Fibroblast of skin of scalp (primary cell): ENCODE measurements around the gene TPSD1.

Experiments
- DNase-seq: peaks from one replicate; pipeline ENCODE4 v3.0.0-alpha.2; 2013

TPSD1 gene

GRCh38 chr16:1299868-1300203 lies 44.0 kb downstream of the TPSD1 start:
- DNase-seq: no peak

- DNase-seq: peak; percentile 36
Observed at GRCh38 chr16:1300664-1301476, 45.0 kb downstream of the TPSD1 start.

- no peak for DNase-seq
Observed at GRCh38 chr16:1301562-1301961, 45.7 kb downstream of the TPSD1 start.

- no peak for DNase-seq
Observed at GRCh38 chr16:1305823-1306222, 50.0 kb downstream of the TPSD1 start.

GRCh38 chr16:1306334-1306733 lies 50.5 kb downstream of the TPSD1 start:
- no peak for DNase-seq

GRCh38 chr16:1308036-1308976 lies 52.4 kb downstream of the TPSD1 start:
- DNase-seq: no peak
